Testis (tissue), 3 donors: ENCODE results near the gene XPC. TPM values are rescaled to one million over a fixed set of nuclear protein-coding genes. Genes with fewer than 3 reads are reported as not detected.
"Not testable (repeated sequence)": the region's sequence is repeated elsewhere in the genome, so short reads cannot be mapped to it uniquely, and the experiment has no call there.

Experiments
- DNase-seq: peaks from one replicate; pipeline ENCODE4 v3.0.0-alpha.2; 2019
- H3K27ac ChIP-seq, 2 donors: fragments of 200-600 bp; sonication (generic); one replicate each; pipeline ENCODE4 v1.5.1; 2019
- H3K27me3 ChIP-seq: fragments of 200-600 bp; sonication (generic); one replicate; pipeline ENCODE4 v1.5.1; 2019
- H3K36me3 ChIP-seq: fragments of 200-600 bp; sonication (generic); one replicate; pipeline ENCODE4 v1.5.1; 2017; ENCODE audit warnings: low read depth; ENCODE audit errors: missing control alignments
- H3K4me1 ChIP-seq: fragments of 200-600 bp; sonication (generic); one replicate; pipeline ENCODE4 v1.5.1; 2019
- H3K4me3 ChIP-seq, 2 donors: fragments of 200-600 bp; sonication (generic); one replicate each; pipeline ENCODE4 v1.5.1; 2017 to 2019
- H3K9me3 ChIP-seq: fragments of 200-600 bp; sonication (generic); one replicate; pipeline ENCODE4 v1.5.1; 2017
- CTCF ChIP-seq, 3 experiments: fragments of 450-650 bp in 2 of 3; fragments of 200-600 bp in 1 of 3; sonication (generic) in 1 of 3; IDR thresholded peaks; one replicate each; pipeline ENCODE4 v1.5.1; 2016 to 2019; ENCODE audit warnings: antibody characterized with exemption in 3 of 3, mild to moderate bottlenecking in 2 of 3, moderate library complexity in 1 of 3
- POLR2A ChIP-seq: fragments of 450-650 bp; IDR thresholded peaks from one replicate; pipeline ENCODE4 v1.6.1; 2017; ENCODE audit warnings: antibody characterized with exemption, mild to moderate bottlenecking, moderate library complexity
- WGBS, 2 donors: methylation state at CpG; one replicate each; pipeline ENCODE4 v1.1.5; 2018; 5-methylcytosine and 5-hydroxymethylcytosine counted together
- intact Hi-C: fragments of 100-400 bp; cut with DNase I; formaldehyde crosslinking; loops from one replicate; pipeline ENCODE4 v1.15.1; 2023; ENCODE audit warnings: low total_unique reads
- polyA plus RNA-seq: library from polyadenylated mRNA; stranded (reverse); fragments of 350-450 nt; fragmentation: Illumina TruSeq; extraction: RNeasy Lipid Tissue Mini Kit (QIAGEN cat#74804); gene quantifications from one replicate; pipeline ENCODE4 v1.2.3, GENCODE V29; 2014; ENCODE audit warnings: low read depth, low replicate concordance; ENCODE audit not compliant: insufficient read depth
- total RNA-seq, 2 donors: library from RNA; depleted of rRNA; stranded (reverse); fragments of >200 nt; gene quantifications; one replicate each; pipeline ENCODE4 v1.2.3, GENCODE V29; 2016

Gene XPC
- total and polyA plus RNA-seq, 3 donors from 2014 or later = 25.1 to 54.1 (median 48.7) TPM

GRCh38 chr3:14110699-14111098 is 67.7 kb downstream of the XPC start:
- Histone ChIP-seq H3K27me3 (no peaks in the 10 kb centered on the region), H3K4me1 (no peaks in the 10 kb centered on the region), H3K36me3 (no peaks in the 10 kb centered on the region), H3K27ac (no peak overlapping the region), H3K9me3 (no peaks in the 10 kb centered on the region), H3K4me3 (no peak overlapping the region)
- TF ChIP-seq CTCF (IDR thresholded peaks at IDR 0.05) (no peak), POLR2A (no peak)
- intact Hi-C loops = no loop called here
- WGBS, 2 donors = 74 to 77% methylated on average over 4 of the region's 4 CpGs
- DNase-seq = no peak

- H3K4me1 ChIP-seq, intact Hi-C loops: not testable (repeated sequence)
Measured at GRCh38 chr3:14109821-14110220, 68.6 kb downstream of the XPC start.

GRCh38 chr3:14097616-14098391 is 80.6 kb downstream of the XPC start:
- Histone ChIP-seq H3K36me3 (no peaks in the 10 kb centered on the region), H3K4me3 (no peak overlapping the region), H3K4me1 (no peaks in the 10 kb centered on the region), H3K27me3 (no peaks in the 10 kb centered on the region), H3K9me3 (no peaks in the 10 kb centered on the region), H3K27ac (no peak overlapping the region)
- TF ChIP-seq POLR2A (no peak), CTCF (IDR thresholded peaks at IDR 0.05) (no peak)
- DNase-seq = no peak
- 95 to 96% methylated on average over 5 of the region's 5 CpGs for WGBS, 2 donors
- intact Hi-C loops = no loop called here

More at GRCh38 chr3:14109821-14110220, 68.6 kb downstream of the XPC start:
- not testable (repeated sequence) for H3K4me3 ChIP-seq, H3K9me3 ChIP-seq, H3K27ac ChIP-seq, DNase-seq, H3K27me3 ChIP-seq, H3K36me3 ChIP-seq
- WGBS, 2 donors = 82 to 94% methylated on average over 5 of the region's 5 CpGs

- 91% methylated on average over 3 of the region's 3 CpGs for WGBS, 2 donors
- no peaks in the 10 kb centered on the region for H3K4me1 ChIP-seq
- H3K27me3 ChIP-seq = no peaks in the 10 kb centered on the region
- H3K27ac ChIP-seq = no peak overlapping the region
- no peaks in the 10 kb centered on the region for H3K9me3 ChIP-seq
- no peaks in the 10 kb centered on the region for H3K36me3 ChIP-seq
- intact Hi-C loops = no loop called here
- no peak for DNase-seq
- H3K4me3 ChIP-seq = no peak overlapping the region
- TF ChIP-seq POLR2A = no peak
- no peak for TF ChIP-seq CTCF (IDR thresholded peaks at IDR 0.05)
Measured at GRCh38 chr3:14096742-14097141, 81.7 kb downstream of the XPC start.

Other genes starting within 250 kb of the XPC start
- gene CHCHD4, start 53.7 kb downstream of the XPC start, total RNA-seq = 10 to 100 TPM; 13.3 to 15.7 TPM
- gene CHCHD4, start 53.7 kb downstream of the XPC start, polyA plus RNA-seq = 19.1 TPM
- gene TMEM43, start 53.5 kb downstream of the XPC start, total RNA-seq = 10 to 100 TPM; 36.5 to 53.0 TPM
- 43.3 TPM for gene TMEM43, start 53.5 kb downstream of the XPC start, polyA plus RNA-seq
- 10 to 100 TPM; 13.6 to 14.9 TPM for gene LSM3, start 216 bp upstream of the XPC start, total RNA-seq
- gene LSM3, start 216 bp upstream of the XPC start, polyA plus RNA-seq = 21.2 TPM
- 10 to 100 TPM; 13.7 to 14.9 TPM for gene SLC6A6, start 224.0 kb upstream of the XPC start, total RNA-seq
- gene SLC6A6, start 224.0 kb upstream of the XPC start, polyA plus RNA-seq = 9.7 TPM